Measurements from ENCODE around the gene SKAP2. TPM values are rescaled to one million over a fixed set of nuclear protein-coding genes. Genes with fewer than 3 reads are reported as not detected.

The SKAP2 gene
- polyA plus RNA-seq, 1 of the 3 experiments (the other 2 are of a cell fraction), result 0.69 TPM

DNA sequence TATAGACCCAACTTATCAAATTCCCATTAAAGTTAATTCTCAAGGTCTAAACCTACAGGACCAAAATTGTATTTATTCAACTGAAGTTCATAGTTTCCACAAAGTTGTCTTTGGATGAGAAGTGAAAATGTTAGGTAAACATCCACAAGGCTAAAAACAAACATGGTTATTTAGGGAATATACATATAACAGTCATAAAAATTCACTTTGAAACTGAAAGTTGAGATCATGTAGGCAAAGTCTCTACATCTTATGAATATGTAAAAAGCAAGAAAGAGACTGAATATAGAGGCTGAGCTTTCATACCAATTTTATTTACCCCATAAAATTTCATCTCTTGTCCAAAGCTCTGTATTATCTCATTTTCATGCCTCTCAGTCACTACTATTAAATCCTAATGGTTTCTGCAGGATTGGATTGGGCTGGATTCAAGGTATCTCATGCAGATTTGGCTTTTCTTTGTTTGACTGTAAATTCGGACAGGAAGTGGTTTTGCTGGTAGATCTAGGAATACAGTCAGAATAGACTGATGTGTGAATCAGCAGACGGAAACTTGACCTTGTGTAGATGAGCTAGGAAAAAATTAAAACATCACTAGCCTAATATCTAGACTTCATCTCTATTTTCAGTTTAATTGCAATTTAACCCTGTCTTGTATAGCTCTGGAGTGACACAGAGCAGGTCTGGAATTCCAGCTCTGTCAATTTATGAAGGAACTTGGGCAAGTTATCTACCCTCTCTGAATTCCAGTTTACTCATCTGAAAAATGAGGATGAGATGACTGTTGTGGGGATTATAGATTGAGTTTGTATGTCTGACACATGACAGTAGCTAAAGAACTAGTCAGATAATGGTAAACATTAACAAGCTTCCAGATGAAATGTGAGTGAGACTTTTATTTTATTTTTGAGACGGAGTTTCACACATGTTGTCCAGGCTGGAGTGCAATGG, 27.3 kb upstream of the SKAP2 start:
- no peak overlapping the region for H3K4me3 ChIP-seq (ENCODE audit: low read depth in 2 of 2, low read length in 1 of 2)
- no peak for DNase-seq
- no peak overlapping the region for H3K27ac ChIP-seq (ENCODE audit: low read depth in 2 of 2, low read length in 1 of 2)
- 8% methylated on average over 3 of the region's 3 CpGs for WGBS (ENCODE audit: low lambda C conversion rate)
- no peak for TF ChIP-seq RCOR1 (IDR thresholded peaks at IDR 0.05; ENCODE audit: low read length)
- TF ChIP-seq IRF3 (IDR thresholded peaks at IDR 0.05; ENCODE audit: low read depth, low read length), result no peak
- TF ChIP-seq EP300 (IDR thresholded peaks at IDR 0.05; ENCODE audit: borderline replicate concordance in 1 of 2, low read depth in 1 of 2, low read length in 1 of 2), result no peak
- TF ChIP-seq, protein P1, sequence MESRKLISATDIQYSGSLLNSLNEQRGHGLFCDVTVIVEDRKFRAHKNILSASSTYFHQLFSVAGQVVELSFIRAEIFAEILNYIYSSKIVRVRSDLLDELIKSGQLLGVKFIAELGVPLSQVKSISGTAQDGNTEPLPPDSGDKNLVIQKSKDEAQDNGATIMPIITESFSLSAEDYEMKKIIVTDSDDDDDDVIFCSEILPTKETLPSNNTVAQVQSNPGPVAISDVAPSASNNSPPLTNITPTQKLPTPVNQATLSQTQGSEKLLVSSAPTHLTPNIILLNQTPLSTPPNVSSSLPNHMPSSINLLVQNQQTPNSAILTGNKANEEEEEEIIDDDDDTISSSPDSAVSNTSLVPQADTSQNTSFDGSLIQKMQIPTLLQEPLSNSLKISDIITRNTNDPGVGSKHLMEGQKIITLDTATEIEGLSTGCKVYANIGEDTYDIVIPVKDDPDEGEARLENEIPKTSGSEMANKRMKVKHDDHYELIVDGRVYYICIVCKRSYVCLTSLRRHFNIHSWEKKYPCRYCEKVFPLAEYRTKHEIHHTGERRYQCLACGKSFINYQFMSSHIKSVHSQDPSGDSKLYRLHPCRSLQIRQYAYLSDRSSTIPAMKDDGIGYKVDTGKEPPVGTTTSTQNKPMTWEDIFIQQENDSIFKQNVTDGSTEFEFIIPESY (IDR thresholded peaks at IDR 0.05; ENCODE audit: borderline replicate concordance, low read depth), result no peak
- no peak for TF ChIP-seq MEF2A (IDR thresholded peaks at IDR 0.05; ENCODE audit: borderline replicate concordance, low read depth)
- TF ChIP-seq RFX5 (IDR thresholded peaks at IDR 0.05; ENCODE audit: low read length), result no peak
- no peak for TF ChIP-seq SIN3A (IDR thresholded peaks at IDR 0.05; ENCODE audit: borderline replicate concordance, low read depth, low read length)
- TF ChIP-seq PBX3 (IDR thresholded peaks at IDR 0.05), result no peak
- no peak for TF ChIP-seq CHD2 (IDR thresholded peaks at IDR 0.05; ENCODE audit: low read length, partially characterized antibody)
- TF ChIP-seq NFIC (IDR thresholded peaks at IDR 0.05; ENCODE audit: borderline replicate concordance), result no peak
- TF ChIP-seq NRF1 (IDR thresholded peaks at IDR 0.05; ENCODE audit: low read depth, low read length), result no peak
- TF ChIP-seq ELF1 (IDR thresholded peaks at IDR 0.05), result no peak
- no peak for TF ChIP-seq RXRA (IDR thresholded peaks at IDR 0.05; ENCODE audit: borderline replicate concordance, low read depth)
- TF ChIP-seq FOSL2 (IDR thresholded peaks at IDR 0.05; ENCODE audit: borderline replicate concordance, low read depth), result no peak
- no peak for TF ChIP-seq SMC3 (IDR thresholded peaks at IDR 0.05; ENCODE audit: low read depth, low read length)
- no peak for TF ChIP-seq MAX (IDR thresholded peaks at IDR 0.05; ENCODE audit: low read depth)
- TF ChIP-seq MXI1 (IDR thresholded peaks at IDR 0.05; ENCODE audit: low read depth, low read length), result no peak
- TF ChIP-seq TEAD4 (IDR thresholded peaks at IDR 0.05; ENCODE audit: borderline replicate concordance, insufficient read depth), result no peak
- TF ChIP-seq GATA2 (CRISPR knock-in tag; IDR thresholded peaks at IDR 0.05), result no peak
- TF ChIP-seq GABPA (IDR thresholded peaks at IDR 0.05; ENCODE audit: low read depth), result no peak
- no peaks in the 10 kb centered on the region for H3K36me3 ChIP-seq (replicated peaks in 1 of 2; ENCODE audit: control insufficient read depth in 1 of 2, insufficient read depth in 2 of 2, low read length in 1 of 2)
- H4K20me1 ChIP-seq (ENCODE audit: insufficient read depth), result no peaks in the 10 kb centered on the region
- no peak overlapping the region for H3K9ac ChIP-seq
- H3K4me1 ChIP-seq (ENCODE audit: control insufficient read depth in 1 of 2, insufficient read depth in 2 of 2, low read depth in 1 of 2, low read length in 1 of 2), result no peaks in the 10 kb centered on the region
- CTCF ChIA-PET, result interaction anchor here (1.4 kb wide), 1 partner anchor 259 kb away, joined by 3 read pairs; no protein-coding TSS in a partner anchor
- H3K27me3 ChIP-seq (ENCODE audit: insufficient read depth), result no peaks in the 10 kb centered on the region
- no peaks in the 10 kb centered on the region for H3K79me2 ChIP-seq (ENCODE audit: insufficient read depth)
- no peak overlapping the region for H3K4me2 ChIP-seq
- H2AFZ ChIP-seq (ENCODE audit: low read depth), result no peak overlapping the region
- no peaks in the 10 kb centered on the region for H3K9me3 ChIP-seq
- no peaks in the 10 kb centered on the region for H3K9me2 ChIP-seq
- POLR2A ChIA-PET, result no interaction called here
- H3F3A ChIP-seq (replicated peaks; ENCODE audit: insufficient read depth), result no peaks in the 10 kb centered on the region
